ENCODE results near the gene NSUN7. TPM values are rescaled to one million over a fixed set of nuclear protein-coding genes. Genes with fewer than 3 reads are reported as not detected.
"Not testable (repeated sequence)": the region's sequence is repeated elsewhere in the genome, so short reads cannot be mapped to it uniquely, and the experiment has no call there.

NSUN7 gene
- total RNA-seq, 6 experiments from 2014 or later = 0.18 to 0.61 (median 0.36) TPM

GRCh38 chr4:40710484-40711254 is 39.1 kb upstream of the NSUN7 start:
- DNase-seq (no peak), ATAC-seq (peak; percentile 38 to 78 (median 73))
- no peak overlapping the region for H3K27ac ChIP-seq
- 30% methylated on average over 5 of the region's 5 CpGs for WGBS (ENCODE audit: insufficient coverage, low coverage, low lambda C conversion rate, missing lambda C conversion rate)
- H3K27me3 ChIP-seq = no peaks in the 10 kb centered on the region
- H3K4me1 ChIP-seq = peaks cover 0 to 8% (median 0%) of the 10 kb centered on the region in 4 donors
- TF ChIP-seq POLR2A (IDR thresholded peaks at IDR 0.05) = no peak
- TF ChIP-seq CTCF (IDR thresholded peaks at IDR 0.05) = no peak
- H3K9me3 ChIP-seq = no peaks in the 10 kb centered on the region
- intact Hi-C loops (cut with DNase I) = no loop called here
- H3K36me3 ChIP-seq = no peaks in the 10 kb centered on the region
- no peak overlapping the region for H3K4me3 ChIP-seq

GRCh38 chr4:40713001-40713400 is 36.8 kb upstream of the NSUN7 start:
- H3K9me3 ChIP-seq; H3K27ac ChIP-seq; H3K4me3 ChIP-seq; H3K36me3 ChIP-seq; H3K4me1 ChIP-seq; intact Hi-C loops (cut with DNase I); H3K27me3 ChIP-seq; DNase-seq: not testable (repeated sequence)
- peak in 1 of 4 donors; percentile 22 for ATAC-seq
- 55% methylated on average over 6 of the region's 6 CpGs for WGBS (ENCODE audit: insufficient coverage, low coverage, low lambda C conversion rate, missing lambda C conversion rate)

DNA sequence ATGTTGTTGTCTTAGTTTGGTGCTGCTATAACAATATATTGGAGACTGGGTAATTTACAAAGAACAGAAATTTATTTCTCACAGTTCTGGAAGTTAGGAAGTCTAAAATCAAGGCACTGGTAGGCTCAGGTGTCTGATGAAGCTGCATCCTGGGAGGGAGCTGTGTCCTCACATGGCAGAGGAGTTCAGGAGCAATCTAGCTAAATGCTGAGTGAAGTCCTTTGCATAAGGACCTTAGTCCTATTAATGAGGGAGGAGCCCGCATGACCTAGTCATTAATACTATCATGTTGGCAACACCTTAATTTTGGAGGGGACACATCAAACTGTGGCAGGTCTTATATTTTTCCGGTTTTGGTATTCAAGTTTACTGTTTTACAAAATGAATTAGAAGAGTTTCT is 36.0 kb upstream of the NSUN7 start:
- Histone ChIP-seq H3K27me3 (no peaks in the 10 kb centered on the region), H3K9me3 (no peaks in the 10 kb centered on the region), H3K4me3 (no peak overlapping the region), H3K27ac (no peak overlapping the region), H3K36me3 (no peaks in the 10 kb centered on the region), H3K4me1 (peaks cover 0 to 5% (median 0%) of the 10 kb centered on the region in 4 donors)
- intact Hi-C loops (cut with DNase I) = no loop called here
- DNase-seq = no peak
- no peak for ATAC-seq
- TF ChIP-seq CTCF (IDR thresholded peaks at IDR 0.05) = no peak
- 94% methylated on average over 2 of the region's 2 CpGs for WGBS (ENCODE audit: insufficient coverage, low coverage, low lambda C conversion rate, missing lambda C conversion rate)

- intact Hi-C loops (cut with DNase I) = no loop called here
- DNase-seq = peak in 2 of 3 donors; percentile 37 to 66
- WGBS (ENCODE audit: insufficient coverage, low coverage, low lambda C conversion rate, missing lambda C conversion rate) = 41% methylated on average over 2 of the region's 3 CpGs
Measured at GRCh38 chr4:40718586-40718985, 31.2 kb upstream of the NSUN7 start.

More at GRCh38 chr4:40718586-40718985, 31.2 kb upstream of the NSUN7 start:
- ATAC-seq = peak; percentile 20 to 48 (median 42)
- no peak for TF ChIP-seq POLR2A (IDR thresholded peaks at IDR 0.05)
- TF ChIP-seq CTCF (IDR thresholded peaks at IDR 0.05) = no peak
- peak overlapping the region in 2 of 3 donors; percentile 44 for H3K27ac ChIP-seq
- H3K9me3 ChIP-seq = no peaks in the 10 kb centered on the region
- H3K4me1 ChIP-seq = peaks cover 0 to 7% (median 0%) of the 10 kb centered on the region in 4 donors
- H3K36me3 ChIP-seq = no peaks in the 10 kb centered on the region
- H3K4me3 ChIP-seq = no peak overlapping the region
- no peaks in the 10 kb centered on the region for H3K27me3 ChIP-seq
